ENCODE data around the gene GLT6D1. TPM values are rescaled to one million over a fixed set of nuclear protein-coding genes. Genes with fewer than 3 reads are reported as not detected.

The GLT6D1 gene
- total RNA-seq, 3 donors from 2014 or later, result not detected

GRCh38 chr9:135622415-135623020 lies 16.8 kb downstream of the GLT6D1 start:
- ATAC-seq, result no peak
- Mint-ChIP-seq H3K4me3 (no peak overlapping the region), H3K27me3 (ENCODE audit: low read depth) (peaks cover 18% of the 10 kb centered on the region), H3K4me1 (ENCODE audit: low read depth) (no peaks in the 10 kb centered on the region), H3K9me3 (peaks cover 9% of the 10 kb centered on the region), H3K36me3 (ENCODE audit: insufficient read depth) (no peaks in the 10 kb centered on the region)
- DNase-seq, result no peak

- no peak for DNase-seq
- H3K9me3 Mint-ChIP-seq, result no peaks in the 10 kb centered on the region
- H3K36me3 Mint-ChIP-seq (ENCODE audit: insufficient read depth), result no peaks in the 10 kb centered on the region
- H3K4me1 Mint-ChIP-seq (ENCODE audit: low read depth), result no peaks in the 10 kb centered on the region
- no peak overlapping the region for H3K4me3 Mint-ChIP-seq
- H3K27me3 Mint-ChIP-seq (ENCODE audit: low read depth), result peaks cover 18% of the 10 kb centered on the region
- ATAC-seq, result no peak
Measured at GRCh38 chr9:135620558-135620957, 18.8 kb downstream of the GLT6D1 start.

DNA sequence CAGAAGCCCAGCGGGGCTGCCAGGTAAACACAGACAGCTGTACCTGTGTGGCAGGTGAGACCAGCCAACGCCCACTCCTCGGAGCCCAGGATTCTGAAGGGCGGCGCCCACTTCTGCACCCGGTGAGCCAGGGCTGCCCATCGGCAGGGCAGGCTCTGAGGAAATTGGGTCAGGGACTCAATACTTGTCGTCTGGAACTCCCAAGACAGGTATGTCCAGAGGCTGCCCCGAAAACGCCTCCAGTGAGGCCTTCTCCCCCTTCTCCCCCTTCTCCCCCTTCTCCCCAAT lies 19.8 kb downstream of the GLT6D1 start:
- DNase-seq, result no peak
- no peak for ATAC-seq
- Mint-ChIP-seq H3K4me3 (no peak overlapping the region), H3K27me3 (ENCODE audit: low read depth) (peaks cover 18% of the 10 kb centered on the region), H3K4me1 (ENCODE audit: low read depth) (no peaks in the 10 kb centered on the region), H3K36me3 (ENCODE audit: insufficient read depth) (no peaks in the 10 kb centered on the region), H3K9me3 (no peaks in the 10 kb centered on the region)

DNA sequence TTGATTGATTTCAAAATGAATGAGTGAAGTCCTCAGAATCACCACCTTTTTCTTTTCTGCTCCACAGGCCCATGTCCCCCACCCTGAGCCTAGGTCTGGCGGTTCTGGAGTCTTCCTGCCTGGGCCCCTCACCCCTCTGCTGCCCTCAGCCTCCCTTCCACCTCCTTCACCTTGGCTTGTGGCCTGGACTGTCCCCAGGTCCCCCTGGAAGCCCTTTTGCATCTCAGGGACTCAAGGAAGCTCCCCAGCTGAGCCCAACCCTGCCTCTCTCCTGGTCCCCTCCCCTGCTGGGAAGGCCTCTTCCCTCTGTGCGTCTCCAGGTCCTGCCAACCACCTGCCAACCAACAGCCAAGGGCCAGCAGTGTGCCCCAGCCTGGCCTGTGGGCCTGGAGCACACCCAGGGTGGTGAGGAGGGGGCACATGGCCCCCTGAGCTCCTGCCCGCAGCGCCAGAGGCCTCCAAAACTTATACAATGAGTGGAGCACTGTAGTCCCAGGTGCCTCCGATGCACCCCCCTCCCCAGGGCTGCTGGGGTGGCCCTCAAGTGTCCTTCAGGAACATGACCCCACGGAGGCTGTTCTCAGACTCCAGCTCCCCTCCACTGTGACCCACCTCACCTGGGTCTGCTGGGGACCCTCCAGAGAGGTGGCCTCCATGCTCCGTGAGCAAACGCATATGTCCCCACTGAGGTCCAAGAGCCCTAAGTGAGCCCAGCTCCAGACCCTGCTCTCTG lies 20.3 kb downstream of the GLT6D1 start:
- H3K9me3 Mint-ChIP-seq, result no peaks in the 10 kb centered on the region
- no peak overlapping the region for H3K4me3 Mint-ChIP-seq
- DNase-seq, result no peak
- H3K27me3 Mint-ChIP-seq (ENCODE audit: low read depth), result peaks cover 14% of the 10 kb centered on the region
- no peaks in the 10 kb centered on the region for H3K36me3 Mint-ChIP-seq (ENCODE audit: insufficient read depth)
- no peaks in the 10 kb centered on the region for H3K4me1 Mint-ChIP-seq (ENCODE audit: low read depth)
- no peak for ATAC-seq

- Mint-ChIP-seq H3K4me3 (no peak overlapping the region), H3K36me3 (ENCODE audit: insufficient read depth) (no peaks in the 10 kb centered on the region), H3K4me1 (ENCODE audit: low read depth) (no peaks in the 10 kb centered on the region), H3K27me3 (ENCODE audit: low read depth) (peaks cover 12% of the 10 kb centered on the region), H3K9me3 (no peaks in the 10 kb centered on the region)
- DNase-seq (no peak), ATAC-seq (no peak)
Measured at GRCh38 chr9:135617991-135618411, 21.3 kb downstream of the GLT6D1 start.

GRCh38 chr9:135617538-135617900 lies 21.8 kb downstream of the GLT6D1 start:
- no peaks in the 10 kb centered on the region for H3K4me1 Mint-ChIP-seq (ENCODE audit: low read depth)
- ATAC-seq (no peak), DNase-seq (no peak)
- H3K27me3 Mint-ChIP-seq (ENCODE audit: low read depth), result peaks cover 12% of the 10 kb centered on the region
- H3K4me3 Mint-ChIP-seq, result no peak overlapping the region
- H3K9me3 Mint-ChIP-seq, result no peaks in the 10 kb centered on the region
- no peaks in the 10 kb centered on the region for H3K36me3 Mint-ChIP-seq (ENCODE audit: insufficient read depth)

DNA sequence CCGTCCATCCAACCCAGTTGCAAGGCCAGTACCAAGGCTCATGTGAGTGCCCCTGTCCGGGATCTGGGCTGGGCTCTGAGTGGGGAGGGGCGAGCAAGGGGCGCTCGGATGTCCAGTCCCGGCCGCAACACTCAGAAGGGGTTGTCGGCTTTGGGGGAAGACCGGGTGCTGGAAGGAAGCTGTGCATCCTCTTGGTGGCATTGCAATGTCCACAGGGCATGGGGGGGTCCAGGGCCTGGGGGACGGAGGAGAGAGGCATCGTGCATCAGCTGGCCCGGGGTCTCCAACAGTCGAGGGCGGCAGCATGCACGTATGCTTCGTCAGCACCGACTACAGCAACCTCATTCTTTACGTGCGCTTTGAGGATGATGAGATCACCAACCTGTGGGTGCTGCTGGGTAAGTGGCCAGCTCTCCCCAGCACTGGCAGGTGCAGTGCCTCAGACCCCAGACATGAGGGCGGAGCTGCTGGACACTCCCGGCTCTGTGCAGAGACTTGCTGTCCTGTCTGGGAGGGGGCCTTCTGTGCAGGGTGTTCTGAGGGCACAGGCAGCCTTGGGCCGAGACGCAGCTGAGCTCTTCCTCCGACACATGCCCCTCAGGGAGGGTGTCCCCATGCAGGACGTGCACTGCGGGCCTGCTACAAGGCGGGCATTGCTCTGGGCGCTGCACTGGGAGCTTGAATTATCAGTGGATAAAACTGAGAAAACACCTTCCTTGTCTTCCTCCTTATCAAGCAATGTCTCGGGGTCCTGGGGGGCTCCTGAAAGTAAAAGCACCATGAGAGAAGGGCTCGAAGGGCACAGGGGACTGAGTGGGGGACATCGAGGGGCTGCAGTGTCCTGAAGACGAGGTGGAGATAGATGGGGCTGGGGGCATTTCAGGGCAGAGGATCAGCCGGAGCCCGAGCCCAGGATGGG lies 22.5 kb downstream of the GLT6D1 start:
- H3K4me3 Mint-ChIP-seq, result no peak overlapping the region
- ATAC-seq (no peak), DNase-seq (no peak)
- H3K27me3 Mint-ChIP-seq (ENCODE audit: low read depth), result peaks cover 9% of the 10 kb centered on the region
- no peaks in the 10 kb centered on the region for H3K4me1 Mint-ChIP-seq (ENCODE audit: low read depth)
- H3K36me3 Mint-ChIP-seq (ENCODE audit: insufficient read depth), result no peaks in the 10 kb centered on the region
- H3K9me3 Mint-ChIP-seq, result no peaks in the 10 kb centered on the region

- Mint-ChIP-seq H3K4me3 (no peak overlapping the region), H3K36me3 (ENCODE audit: insufficient read depth) (no peaks in the 10 kb centered on the region), H3K27me3 (ENCODE audit: low read depth) (peaks cover 9% of the 10 kb centered on the region), H3K9me3 (no peaks in the 10 kb centered on the region), H3K4me1 (ENCODE audit: low read depth) (no peaks in the 10 kb centered on the region)
- ATAC-seq, result no peak
- DNase-seq, result no peak
Measured at GRCh38 chr9:135615666-135616618, 23.4 kb downstream of the GLT6D1 start.

DNA sequence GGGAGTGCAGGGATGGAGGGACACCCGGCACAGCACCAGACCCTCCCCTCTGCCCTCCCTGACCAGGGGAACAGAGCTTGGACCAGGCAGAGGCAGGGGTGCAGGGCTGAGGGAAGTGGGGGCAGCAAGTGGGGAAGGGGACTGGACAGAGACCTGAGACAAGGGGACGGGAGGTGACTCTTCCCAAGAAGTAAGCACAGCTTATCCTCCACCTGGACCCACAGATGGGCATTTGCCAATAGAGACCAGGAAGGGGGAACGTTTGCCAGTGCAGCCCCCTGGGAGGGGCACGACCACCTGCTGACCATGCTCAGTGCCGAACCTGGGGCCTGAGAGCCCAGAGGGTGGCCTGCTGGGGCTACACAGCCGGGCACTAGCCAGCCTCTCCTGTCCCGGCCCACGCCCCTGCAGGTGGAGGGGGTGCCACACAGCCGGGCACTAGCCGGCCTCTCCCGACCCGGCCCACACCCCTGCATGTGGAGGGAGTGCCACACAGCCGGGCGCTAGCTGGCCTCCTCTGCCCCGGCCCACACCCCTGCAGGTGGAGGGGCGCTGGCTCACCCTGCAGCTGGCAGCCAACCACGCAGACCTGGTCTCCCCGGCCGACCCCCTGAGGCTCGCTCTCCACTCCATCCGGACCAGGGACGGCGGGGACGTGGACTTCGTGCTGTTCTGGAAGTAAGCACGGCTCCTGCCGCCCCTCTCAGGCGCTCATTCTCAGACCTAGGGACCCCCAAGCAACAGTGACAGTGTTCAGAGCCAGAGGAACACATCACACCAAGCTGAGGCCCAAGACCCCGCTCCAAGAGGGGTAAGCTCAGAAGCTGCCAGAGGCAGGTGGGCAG lies 24.3 kb downstream of the GLT6D1 start:
- ATAC-seq, result no peak
- Mint-ChIP-seq H3K4me3 (no peak overlapping the region), H3K36me3 (ENCODE audit: insufficient read depth) (no peaks in the 10 kb centered on the region), H3K4me1 (ENCODE audit: low read depth) (no peaks in the 10 kb centered on the region), H3K9me3 (no peaks in the 10 kb centered on the region), H3K27me3 (ENCODE audit: low read depth) (peaks cover 4% of the 10 kb centered on the region)
- DNase-seq, result no peak

GRCh38 chr9:135613946-135614805 lies 25.2 kb downstream of the GLT6D1 start:
- no peaks in the 10 kb centered on the region for H3K36me3 Mint-ChIP-seq (ENCODE audit: insufficient read depth)
- H3K9me3 Mint-ChIP-seq, result no peaks in the 10 kb centered on the region
- H3K4me1 Mint-ChIP-seq (ENCODE audit: low read depth), result no peaks in the 10 kb centered on the region
- ATAC-seq, result no peak
- no peak overlapping the region for H3K4me3 Mint-ChIP-seq
- DNase-seq, result no peak
- H3K27me3 Mint-ChIP-seq (ENCODE audit: low read depth), result peaks cover 4% of the 10 kb centered on the region

GRCh38 chr9:135612981-135613910 lies 26.1 kb downstream of the GLT6D1 start:
- H3K4me1 Mint-ChIP-seq (ENCODE audit: low read depth), result no peaks in the 10 kb centered on the region
- no peaks in the 10 kb centered on the region for H3K9me3 Mint-ChIP-seq
- H3K27me3 Mint-ChIP-seq (ENCODE audit: low read depth), result peaks cover 4% of the 10 kb centered on the region
- H3K4me3 Mint-ChIP-seq, result no peak overlapping the region
- DNase-seq (no peak), ATAC-seq (no peak)
- H3K36me3 Mint-ChIP-seq (ENCODE audit: insufficient read depth), result no peaks in the 10 kb centered on the region

GRCh38 chr9:135612437-135612836 lies 26.9 kb downstream of the GLT6D1 start:
- ATAC-seq, result no peak
- Mint-ChIP-seq H3K4me1 (ENCODE audit: low read depth) (no peaks in the 10 kb centered on the region), H3K27me3 (ENCODE audit: low read depth) (peaks cover 4% of the 10 kb centered on the region), H3K9me3 (no peaks in the 10 kb centered on the region), H3K4me3 (no peak overlapping the region), H3K36me3 (ENCODE audit: insufficient read depth) (no peaks in the 10 kb centered on the region)
- DNase-seq, result no peak

Measured in activated T-cell treated with anti-CD3 and anti-CD28 coated beads, Interleukin-2, amount 50 U/mL, for 4 hours (primary cell).